Peyer's patch (tissue), 4 donors: ENCODE measurements around the gene NKAPD1.

ENCODE experiments used
- CTCF ChIP-seq, 6 experiments: fragments of 450-650 bp in 4 of 6; fragments of 200-600 bp in 2 of 6; sonication (generic) in 1 of 6; IDR thresholded peaks; one replicate each; pipeline ENCODE4 v1.5.1; 2017 to 2019; ENCODE audit warnings: antibody characterized with exemption in 6 of 6, mild to moderate bottlenecking in 3 of 6, moderate library complexity in 1 of 6
- POLR2A ChIP-seq, 2 donors: fragments of 450-650 bp; IDR thresholded peaks; one replicate each; pipeline ENCODE4 v1.5.1; 2017; ENCODE audit warnings: antibody characterized with exemption in 2 of 2, mild to moderate bottlenecking in 2 of 2, moderate library complexity in 2 of 2

GRCh38 chr11:112134473-112134872, 60.4 kb downstream of the NKAPD1 start:
- TF ChIP-seq CTCF (IDR thresholded peaks at IDR 0.05) (no peak), POLR2A (IDR thresholded peaks at IDR 0.05) (no peak)
